ENCODE results near the gene MCU.
A peak's percentile ranks its signal among the peaks of the same experiment; 100 is the strongest.

Gene MCU

GRCh38 chr10:72810976-72811375, 119.0 kb downstream of the MCU start:
- DNase-seq, result no peak

DNA sequence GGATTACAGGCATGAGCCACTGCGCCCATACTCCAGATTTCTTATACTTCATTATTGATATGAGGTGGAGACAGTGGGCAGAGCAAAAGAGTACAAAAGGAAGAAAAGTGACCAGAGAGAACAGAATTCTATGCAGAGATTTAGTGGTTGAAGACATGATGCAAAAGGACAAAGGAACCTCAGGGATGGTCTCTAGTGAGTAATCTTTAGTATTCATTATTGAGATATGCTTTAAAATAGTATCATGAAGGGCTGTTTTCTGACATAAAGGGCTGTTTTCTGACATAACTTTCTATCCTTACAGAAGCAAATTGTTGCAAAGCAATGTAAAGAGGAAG, 120.4 kb downstream of the MCU start:
- no peak for DNase-seq

DNA sequence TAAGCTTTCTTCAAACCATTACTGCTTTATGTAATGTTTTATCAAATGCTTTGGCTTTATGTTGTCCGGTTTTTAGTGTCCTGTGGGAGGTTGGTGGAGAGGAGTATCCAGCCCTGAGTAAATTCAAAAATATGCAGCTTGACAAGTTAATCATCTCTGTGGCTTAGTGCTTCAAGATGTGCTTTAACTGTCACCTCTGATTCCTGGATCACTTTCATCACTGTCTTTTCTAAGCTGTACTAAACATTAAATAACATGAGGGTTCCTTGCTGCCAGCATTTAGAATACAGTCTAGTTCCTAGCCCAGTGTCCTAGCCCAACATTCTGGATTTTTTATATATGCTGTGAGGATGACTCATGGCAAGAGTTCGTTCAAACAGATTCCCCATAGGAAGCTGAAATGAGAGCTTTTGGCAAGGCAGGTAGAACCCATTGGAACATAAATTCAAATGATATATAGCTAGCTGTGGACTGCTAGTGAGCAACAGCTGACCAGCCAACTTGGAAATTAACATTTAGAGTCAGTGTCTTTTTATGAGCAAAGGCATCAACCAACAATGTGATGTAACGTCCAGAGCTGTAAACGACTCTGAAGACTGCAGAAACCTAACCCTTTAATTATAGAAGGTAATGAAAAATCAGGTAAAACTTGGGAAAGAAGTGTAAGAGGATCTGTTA, 120.9 kb downstream of the MCU start:
- no peak for DNase-seq

GRCh38 chr10:72814099-72814790, 122.3 kb downstream of the MCU start:
- DNase-seq, result no peak

DNA sequence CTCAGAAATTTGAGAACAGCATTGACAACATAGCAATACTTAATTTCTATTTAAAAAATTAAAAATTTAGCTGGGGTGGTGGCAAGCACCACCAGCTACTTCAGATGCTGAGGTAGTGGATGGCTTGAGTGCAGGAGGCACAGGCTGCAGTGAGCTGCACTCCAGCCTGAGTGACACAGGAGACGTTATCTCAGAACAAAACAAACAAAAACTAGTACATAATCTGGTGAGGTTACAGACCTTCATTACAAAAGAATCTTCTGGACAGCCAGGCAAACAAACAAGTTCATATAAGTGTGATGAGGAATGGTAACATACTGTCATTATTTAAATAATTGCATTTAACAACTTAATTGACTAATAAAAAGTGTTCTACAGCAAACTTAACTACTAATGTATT, 124.6 kb downstream of the MCU start:
- DNase-seq, result no peak

DNA sequence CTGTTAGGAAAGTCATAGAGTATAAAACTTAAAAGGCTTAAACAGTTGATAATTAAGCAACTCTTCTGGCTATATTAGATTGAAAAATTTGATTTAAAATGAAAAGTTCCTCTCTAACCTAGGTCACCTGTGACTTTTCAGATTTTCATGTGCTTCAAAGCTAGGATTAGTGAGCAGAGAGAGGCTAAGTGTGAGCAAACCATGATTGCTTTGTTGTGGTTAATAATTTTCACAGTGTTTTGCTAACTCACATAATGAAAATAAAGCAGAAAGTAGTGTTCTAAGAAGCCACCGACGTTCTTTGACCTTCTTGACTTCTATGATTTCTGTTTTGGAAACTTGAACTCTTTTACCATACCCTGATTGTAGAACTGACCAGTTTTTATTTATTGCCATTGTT, 126.1 kb downstream of the MCU start:
- no peak for DNase-seq

GRCh38 chr10:72819053-72819452, 127.1 kb downstream of the MCU start:
- no peak for DNase-seq

DNA sequence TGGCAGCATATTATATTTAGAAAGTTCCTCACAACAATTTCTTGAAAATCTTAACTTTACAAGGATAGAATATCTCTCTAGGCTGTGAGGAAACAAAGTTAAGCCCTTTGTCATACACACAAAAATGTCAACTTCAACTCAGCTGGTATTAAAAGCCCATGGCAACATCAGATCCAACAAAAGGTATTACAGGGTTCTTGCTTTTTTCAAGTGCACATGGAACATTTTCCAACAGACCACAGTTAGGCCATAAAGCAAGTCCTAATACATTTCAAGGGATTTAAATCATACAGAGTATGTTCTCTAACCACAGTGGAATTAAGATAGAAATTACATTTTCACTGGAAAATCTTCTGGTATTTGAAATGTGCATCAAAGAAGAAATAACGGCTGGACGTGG, 129.7 kb downstream of the MCU start:
- DNase-seq, result no peak

GRCh38 chr10:72822342-72822986, 130.5 kb downstream of the MCU start:
- DNase-seq, result no peak

GRCh38 chr10:72825163-72825562, 133.2 kb downstream of the MCU start:
- no peak for DNase-seq

- no peak for DNase-seq
These were observed 134.4 kb downstream of the MCU start for GRCh38 chr10:72826346-72826745.

- no peak for DNase-seq
These were observed 136.4 kb downstream of the MCU start for GRCh38 chr10:72828294-72828693.

GRCh38 chr10:72830625-72831024, 138.7 kb downstream of the MCU start:
- no peak for DNase-seq

DNA sequence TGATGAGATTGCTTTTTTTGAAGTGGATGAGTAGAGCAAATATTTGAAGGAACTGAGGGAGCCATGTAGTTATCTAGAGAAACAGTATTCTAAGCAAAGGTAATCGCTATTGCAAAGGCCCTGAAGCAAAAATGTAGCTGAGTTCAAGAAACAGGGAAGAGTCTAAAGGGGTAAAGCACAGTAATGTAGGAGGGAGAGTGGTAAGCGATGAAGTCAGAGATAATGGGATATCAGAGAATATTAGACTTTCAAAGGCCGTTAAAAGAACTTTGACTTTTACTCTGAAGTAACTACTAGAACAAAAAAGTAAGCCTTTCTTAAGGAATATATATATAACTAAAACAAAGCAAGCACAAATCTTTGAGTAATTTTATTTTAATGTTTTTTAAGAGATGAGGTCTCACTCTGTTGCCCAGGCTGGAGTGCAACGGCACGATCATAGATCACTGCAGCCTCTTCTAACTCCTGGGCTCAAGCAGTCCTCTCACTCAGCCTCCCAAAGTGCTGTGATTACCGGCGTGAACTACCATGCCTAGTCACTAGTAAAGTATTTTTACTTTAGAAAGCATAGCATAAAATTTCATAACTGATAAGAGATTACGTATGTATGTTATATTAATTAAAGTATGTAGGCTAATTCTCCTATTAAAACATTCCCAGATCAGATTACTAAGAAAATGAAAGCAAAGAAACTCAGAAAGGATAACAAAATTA, 139.9 kb downstream of the MCU start:
- no peak for DNase-seq

DNA sequence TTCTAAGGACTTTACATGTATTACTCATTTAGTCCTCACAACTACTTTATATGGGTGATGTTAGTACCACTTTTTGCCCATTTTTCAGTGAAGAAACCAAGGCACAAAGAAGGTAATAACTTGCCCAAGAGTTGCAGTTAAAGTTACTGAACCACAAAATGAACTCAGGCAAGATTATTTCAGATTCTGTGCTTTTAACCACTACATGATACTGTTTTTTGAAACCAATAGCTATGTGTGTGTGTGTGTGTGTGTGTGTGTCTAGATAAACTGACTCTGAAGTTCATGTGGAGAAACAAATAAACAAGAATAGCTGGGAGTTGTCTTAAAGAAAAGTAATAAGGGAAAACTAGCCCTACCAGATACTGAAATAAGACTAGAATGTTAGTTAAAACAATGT, 140.8 kb downstream of the MCU start:
- no peak for DNase-seq

- peak; percentile 33 for DNase-seq
These were observed 142.4 kb downstream of the MCU start for GRCh38 chr10:72834183-72834825.

DNA sequence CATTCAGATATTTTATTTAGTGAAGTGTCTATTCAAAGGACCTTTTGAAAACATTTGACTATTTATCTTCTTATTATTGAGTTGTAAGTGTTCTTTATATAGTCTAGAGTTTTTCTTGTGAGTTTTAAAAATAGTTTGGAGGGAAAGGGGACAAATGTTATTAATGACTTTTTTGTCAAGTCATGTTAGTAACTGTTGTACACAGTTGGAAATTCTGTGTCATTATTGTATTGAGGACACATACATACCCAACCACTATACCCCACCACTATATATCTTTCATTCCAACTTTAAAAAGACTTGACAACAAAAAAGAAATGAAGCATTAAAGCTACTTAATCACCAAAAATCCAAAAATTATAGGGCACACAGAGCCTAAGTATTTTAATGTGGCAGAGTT, 148.4 kb downstream of the MCU start:
- no peak for DNase-seq

DNA sequence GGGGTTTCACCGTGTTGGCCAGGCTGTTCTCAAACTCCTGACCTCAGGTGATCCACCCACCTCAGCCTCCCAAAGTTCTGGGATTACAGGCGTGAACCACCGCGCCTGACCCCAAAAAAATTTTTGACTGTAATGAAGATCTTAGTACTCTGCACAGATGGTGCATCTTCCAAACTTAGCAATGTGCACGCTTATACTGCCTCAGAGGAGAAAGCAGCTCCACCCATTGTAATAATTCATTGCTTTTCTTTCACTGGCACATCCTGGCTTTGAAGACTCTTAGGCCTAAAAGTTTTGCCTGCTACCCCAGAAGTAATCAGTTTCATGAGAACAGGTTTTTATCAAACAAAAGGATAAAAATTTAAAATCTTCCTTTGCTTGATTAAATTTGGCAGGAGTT, 149.5 kb downstream of the MCU start:
- DNase-seq, result peak; percentile 8

- no peak for DNase-seq
These were observed 150.2 kb downstream of the MCU start for GRCh38 chr10:72842164-72842563.

DNA sequence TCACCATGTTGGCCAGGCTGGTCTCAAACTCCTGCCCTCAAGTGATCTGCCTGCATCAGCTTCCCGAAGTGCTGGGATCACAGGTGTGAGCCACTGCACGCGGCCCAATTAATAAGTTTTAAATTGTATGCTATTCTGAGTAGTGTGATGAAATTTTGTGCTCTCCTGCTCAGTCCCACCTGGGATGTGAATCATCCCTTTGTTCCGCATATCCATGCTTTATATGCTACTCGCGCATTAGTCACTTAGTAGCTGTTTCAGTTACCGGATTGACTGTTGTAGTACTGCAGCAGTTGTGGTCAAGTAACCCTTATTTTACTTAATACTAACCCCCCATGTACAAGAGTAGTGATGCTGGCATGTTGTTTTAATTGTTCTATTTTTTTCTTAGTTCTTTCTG, 154.3 kb downstream of the MCU start:
- DNase-seq, result no peak

DNA sequence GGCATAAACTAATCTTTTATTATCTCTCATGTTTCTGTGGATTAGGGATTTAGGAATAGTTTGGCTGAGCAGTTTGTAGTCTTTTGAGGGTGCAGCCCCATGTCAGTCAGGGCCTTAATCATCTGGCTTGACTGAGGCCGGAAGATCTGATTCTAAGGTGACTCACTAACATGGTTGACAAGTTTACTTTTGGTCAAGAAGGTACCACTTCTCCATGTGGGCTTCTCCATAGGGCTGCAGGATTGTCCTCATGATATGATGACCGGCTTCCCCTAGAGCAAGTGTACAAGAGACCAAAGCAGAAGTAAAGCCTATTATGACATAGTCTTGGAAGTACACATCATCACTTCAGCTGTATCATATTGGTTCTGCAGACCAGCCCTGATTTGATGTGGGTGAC, 155.7 kb downstream of the MCU start:
- DNase-seq, result no peak

- DNase-seq, result no peak
These were observed 158.9 kb downstream of the MCU start for GRCh38 chr10:72850861-72851260.

GRCh38 chr10:72851509-72851908, 159.6 kb downstream of the MCU start:
- DNase-seq, result no peak
